Measurements from ENCODE around the gene CAPN14. TPM values are rescaled to one million over a fixed set of nuclear protein-coding genes. Genes with fewer than 3 reads are reported as not detected.

The CAPN14 gene
- total RNA-seq, 1 donor from 2014 or later: 0.27 TPM

DNA sequence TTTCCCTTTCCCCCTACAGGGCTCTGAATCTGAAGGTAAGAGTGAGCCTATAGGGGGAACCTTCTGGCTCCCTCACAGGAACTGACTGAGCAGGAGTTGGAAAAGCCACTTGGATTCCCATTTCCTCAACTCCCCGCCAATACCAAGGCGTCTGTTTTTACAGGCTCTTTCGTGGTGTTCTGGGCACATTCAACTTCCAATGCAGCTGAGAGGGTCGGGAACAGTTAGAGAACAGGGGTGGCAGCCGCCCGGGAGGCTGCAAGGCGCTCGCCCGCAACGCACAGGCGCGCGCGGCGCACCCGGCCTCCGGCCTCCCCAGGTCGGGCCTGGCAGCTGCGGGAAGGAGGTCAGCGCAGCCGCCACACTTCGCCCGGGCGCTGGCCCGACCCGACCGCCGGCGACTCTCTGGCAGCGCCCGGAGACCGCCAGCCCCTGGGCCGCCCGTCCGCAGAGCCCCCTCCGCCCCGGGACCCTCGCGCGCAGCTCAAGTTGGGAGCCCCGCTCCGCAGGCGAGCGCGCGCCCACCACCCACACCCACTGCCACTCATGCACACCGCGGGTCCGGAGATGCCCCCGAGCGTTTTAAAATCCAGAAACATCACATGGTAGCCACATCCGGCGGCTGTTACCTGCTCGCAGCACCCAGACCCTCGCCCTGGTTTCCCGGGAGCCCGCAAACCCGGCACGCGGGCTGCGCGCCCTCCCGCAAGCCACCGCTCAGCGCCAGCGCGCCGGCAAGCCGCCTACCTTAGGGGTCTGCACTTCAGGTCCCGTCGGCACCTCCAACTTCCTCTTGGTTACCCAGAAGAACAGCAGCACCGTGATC, 79.9 kb downstream of the CAPN14 start:
- Mint-ChIP-seq H3K9me3 (no peaks in the 10 kb centered on the region), H3K27me3 (ENCODE audit: low read depth) (peaks cover 53% of the 10 kb centered on the region), H3K36me3 (ENCODE audit: low read depth) (no peaks in the 10 kb centered on the region), H3K4me1 (ENCODE audit: low read depth) (peaks cover 5% of the 10 kb centered on the region), H3K27ac (no peak overlapping the region), H3K4me3 (ENCODE audit: low read depth) (peak overlapping the region; percentile 58)
- no peak for DNase-seq (ENCODE audit: low spot score)
- intact Hi-C loops (cut with micrococcal nuclease): no loop called here

DNA sequence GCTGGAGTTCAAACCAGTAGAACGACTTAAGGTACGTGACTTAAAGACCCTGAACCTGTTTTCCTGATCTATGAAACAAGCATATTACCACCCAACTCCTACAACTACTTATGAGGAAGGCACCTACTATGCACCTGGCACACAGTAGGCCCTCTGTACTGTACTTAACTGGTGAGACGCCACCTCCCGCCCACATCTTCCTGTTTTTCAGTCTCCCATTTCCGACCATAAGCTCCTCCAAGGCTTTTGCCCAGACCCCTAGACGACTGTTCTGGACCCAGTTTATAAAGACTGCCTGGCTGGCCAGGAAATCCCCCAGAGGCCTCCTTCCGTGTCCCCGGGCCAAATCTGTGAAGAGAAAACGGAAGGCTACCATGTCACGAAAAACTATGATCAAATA, 80.6 kb downstream of the CAPN14 start:
- H3K27ac Mint-ChIP-seq: no peak overlapping the region
- H3K36me3 Mint-ChIP-seq (ENCODE audit: low read depth): no peaks in the 10 kb centered on the region
- H3K4me1 Mint-ChIP-seq (ENCODE audit: low read depth): peaks cover 5% of the 10 kb centered on the region
- intact Hi-C loops (cut with micrococcal nuclease): no loop called here
- DNase-seq (ENCODE audit: low spot score): no peak
- no peaks in the 10 kb centered on the region for H3K9me3 Mint-ChIP-seq
- H3K4me3 Mint-ChIP-seq (ENCODE audit: low read depth): peak overlapping the region; percentile 40
- peaks cover 48% of the 10 kb centered on the region for H3K27me3 Mint-ChIP-seq (ENCODE audit: low read depth)

DNA sequence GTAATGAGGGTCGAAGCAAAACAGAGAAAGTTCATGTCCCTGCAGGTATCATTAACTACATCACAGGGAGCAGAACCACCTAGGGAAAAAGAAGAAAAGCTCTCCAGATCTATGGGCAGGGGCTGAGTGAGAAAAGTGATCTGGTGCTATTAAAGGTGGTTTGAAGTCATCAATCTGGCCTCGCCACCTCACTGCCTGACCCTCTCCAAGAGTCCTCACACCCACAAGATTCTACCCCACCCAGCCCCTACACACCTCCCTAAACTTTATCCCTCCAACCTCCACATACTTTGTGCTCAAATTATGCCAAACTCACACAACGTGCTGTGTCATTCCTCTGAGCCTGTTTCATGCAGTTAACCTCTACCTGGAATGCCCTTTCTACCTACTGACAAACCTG, 81.3 kb downstream of the CAPN14 start:
- no peaks in the 10 kb centered on the region for H3K9me3 Mint-ChIP-seq
- peaks cover 5% of the 10 kb centered on the region for H3K4me1 Mint-ChIP-seq (ENCODE audit: low read depth)
- no peak for DNase-seq (ENCODE audit: low spot score)
- intact Hi-C loops (cut with micrococcal nuclease): no loop called here
- peaks cover 46% of the 10 kb centered on the region for H3K27me3 Mint-ChIP-seq (ENCODE audit: low read depth)
- H3K27ac Mint-ChIP-seq: no peak overlapping the region
- H3K4me3 Mint-ChIP-seq (ENCODE audit: low read depth): no peak overlapping the region
- H3K36me3 Mint-ChIP-seq (ENCODE audit: low read depth): no peaks in the 10 kb centered on the region

DNA sequence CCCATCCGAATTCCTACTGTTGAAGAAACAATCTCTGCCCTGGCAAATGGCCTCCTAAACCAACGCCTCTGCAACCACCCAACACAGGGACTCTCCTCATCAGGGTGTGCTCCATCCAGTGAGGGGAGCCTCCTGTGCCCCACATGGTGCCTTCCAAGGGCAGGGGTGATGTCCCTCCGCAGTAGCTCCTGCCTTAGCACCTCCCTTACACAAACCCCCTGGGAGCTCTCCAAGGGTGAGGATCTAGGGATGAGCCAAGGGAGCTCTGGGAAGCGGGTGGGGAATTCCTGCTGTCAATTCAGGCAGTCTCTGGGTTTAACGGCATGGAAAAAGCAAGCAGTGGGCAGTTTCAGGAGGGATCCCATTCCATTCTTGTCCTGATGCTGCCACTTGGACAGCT, 82.8 kb downstream of the CAPN14 start:
- peaks cover 5% of the 10 kb centered on the region for H3K4me1 Mint-ChIP-seq (ENCODE audit: low read depth)
- H3K27ac Mint-ChIP-seq: no peak overlapping the region
- no peak overlapping the region for H3K4me3 Mint-ChIP-seq (ENCODE audit: low read depth)
- peaks cover 39% of the 10 kb centered on the region for H3K27me3 Mint-ChIP-seq (ENCODE audit: low read depth)
- no peaks in the 10 kb centered on the region for H3K9me3 Mint-ChIP-seq
- DNase-seq (ENCODE audit: low spot score): no peak
- intact Hi-C loops (cut with micrococcal nuclease): no loop called here
- H3K36me3 Mint-ChIP-seq (ENCODE audit: low read depth): no peaks in the 10 kb centered on the region

DNA sequence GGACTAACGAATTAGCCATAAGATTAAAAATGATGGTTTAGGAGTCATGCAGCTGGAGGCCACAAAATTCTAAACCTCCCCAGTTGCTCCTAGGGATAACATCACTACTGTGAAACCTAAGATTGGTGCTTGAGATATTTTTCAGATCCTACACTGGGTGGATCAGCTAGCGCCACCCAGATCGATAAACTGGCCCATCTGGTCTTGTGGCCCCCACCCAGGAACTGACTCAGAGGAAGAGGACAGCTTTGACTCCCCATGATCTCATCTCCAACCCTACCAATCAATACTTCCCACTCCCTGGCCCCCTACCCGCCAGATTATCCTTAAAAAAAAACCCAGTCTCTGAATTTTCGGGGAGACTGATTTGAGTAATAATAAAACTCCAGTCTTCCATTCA, 84.5 kb downstream of the CAPN14 start:
- H3K27me3 Mint-ChIP-seq (ENCODE audit: low read depth): peaks cover 34% of the 10 kb centered on the region
- intact Hi-C loops (cut with micrococcal nuclease): no loop called here
- no peak overlapping the region for H3K27ac Mint-ChIP-seq
- peaks cover 5% of the 10 kb centered on the region for H3K4me1 Mint-ChIP-seq (ENCODE audit: low read depth)
- DNase-seq (ENCODE audit: low spot score): no peak
- H3K9me3 Mint-ChIP-seq: no peaks in the 10 kb centered on the region
- no peaks in the 10 kb centered on the region for H3K36me3 Mint-ChIP-seq (ENCODE audit: low read depth)
- H3K4me3 Mint-ChIP-seq (ENCODE audit: low read depth): no peak overlapping the region

DNA sequence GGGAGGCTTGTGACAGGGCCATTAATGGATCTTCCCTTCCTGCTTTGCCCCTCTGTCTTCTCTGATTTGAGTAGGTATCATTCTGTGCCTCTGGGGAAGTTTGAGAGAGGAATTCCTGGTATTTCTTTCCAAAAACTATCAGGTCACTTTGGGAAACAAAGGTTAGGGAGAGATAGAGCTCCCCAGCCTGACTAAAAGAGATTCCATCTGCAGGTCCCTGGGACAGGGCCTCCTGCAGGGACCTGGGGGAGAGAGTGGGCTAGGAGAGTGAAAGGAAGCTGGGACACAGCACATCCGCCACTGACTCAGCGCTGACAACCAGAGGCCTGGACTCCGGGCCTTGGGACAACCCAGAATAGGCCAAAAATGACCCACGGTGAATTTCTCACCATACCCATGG, 85.4 kb downstream of the CAPN14 start:
- intact Hi-C loops (cut with micrococcal nuclease): no loop called here
- Mint-ChIP-seq H3K36me3 (ENCODE audit: low read depth) (no peaks in the 10 kb centered on the region), H3K27ac (no peak overlapping the region), H3K4me3 (ENCODE audit: low read depth) (no peak overlapping the region), H3K4me1 (ENCODE audit: low read depth) (peaks cover 3% of the 10 kb centered on the region), H3K27me3 (ENCODE audit: low read depth) (peaks cover 34% of the 10 kb centered on the region), H3K9me3 (no peaks in the 10 kb centered on the region)
- no peak for DNase-seq (ENCODE audit: low spot score)

DNA sequence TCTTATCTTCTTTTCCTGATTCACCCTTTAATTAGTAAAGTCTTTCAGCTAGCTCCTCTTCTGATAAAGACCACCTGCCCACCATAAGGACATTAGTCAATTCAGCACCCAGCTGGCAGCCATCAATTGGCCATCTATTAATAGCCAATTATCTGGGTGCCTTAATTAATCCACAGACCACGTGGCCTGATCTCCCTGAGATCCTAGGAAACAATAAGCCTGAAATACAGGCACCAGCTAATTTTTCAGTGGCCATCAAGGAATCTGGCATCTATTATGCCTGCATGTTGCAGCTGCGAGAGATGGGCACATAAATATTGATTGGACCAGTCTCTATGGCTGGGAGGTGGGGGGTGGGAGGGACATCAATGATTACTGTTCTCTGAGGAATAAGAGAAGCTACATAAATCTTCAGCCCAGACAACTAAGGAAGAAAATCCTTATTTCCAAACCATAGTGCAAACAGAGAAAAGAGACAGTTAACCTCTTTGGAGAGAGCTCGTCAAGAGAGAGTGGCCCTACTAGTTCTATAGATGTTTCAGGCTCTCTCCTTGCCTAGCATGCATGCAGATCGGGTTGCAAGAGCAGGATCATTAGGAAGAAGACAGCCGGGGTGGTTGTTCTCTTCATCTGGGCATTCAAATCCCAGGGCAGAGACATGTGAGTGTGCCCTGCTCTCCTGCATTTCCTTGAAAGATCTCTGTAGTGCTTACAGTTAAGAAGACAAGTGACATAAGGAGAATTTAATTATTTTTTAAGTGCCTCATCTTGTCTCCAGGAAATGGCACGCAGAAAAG, 87.7 kb downstream of the CAPN14 start:
- Mint-ChIP-seq H3K27ac (no peak overlapping the region), H3K36me3 (ENCODE audit: low read depth) (no peaks in the 10 kb centered on the region), H3K4me1 (ENCODE audit: low read depth) (no peaks in the 10 kb centered on the region), H3K9me3 (no peaks in the 10 kb centered on the region), H3K4me3 (ENCODE audit: low read depth) (no peak overlapping the region), H3K27me3 (ENCODE audit: low read depth) (peaks cover 15% of the 10 kb centered on the region)
- DNase-seq (ENCODE audit: low spot score): no peak
- intact Hi-C loops (cut with micrococcal nuclease): no loop called here

DNA sequence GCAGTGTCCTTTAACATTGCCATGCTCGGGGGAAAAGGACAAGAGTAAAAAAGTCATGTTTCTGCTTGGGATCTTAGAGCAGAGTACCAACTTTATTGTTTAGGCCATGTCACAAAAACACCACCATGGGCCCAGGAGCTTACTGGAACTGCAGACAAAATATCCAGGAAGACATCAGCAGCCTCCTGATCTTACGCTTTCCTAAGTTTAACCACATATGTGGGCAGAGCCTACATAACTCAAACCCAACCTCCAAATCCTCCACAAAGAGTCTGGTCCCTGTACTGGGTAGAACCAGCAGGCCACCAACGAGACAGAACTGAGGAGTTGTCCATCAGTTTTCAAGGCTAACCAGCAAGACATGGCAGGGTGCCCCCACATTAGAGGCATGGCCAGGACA, 89.4 kb downstream of the CAPN14 start:
- Mint-ChIP-seq H3K27ac (no peak overlapping the region), H3K36me3 (ENCODE audit: low read depth) (no peaks in the 10 kb centered on the region), H3K4me3 (ENCODE audit: low read depth) (no peak overlapping the region), H3K27me3 (ENCODE audit: low read depth) (peaks cover 10% of the 10 kb centered on the region), H3K4me1 (ENCODE audit: low read depth) (no peaks in the 10 kb centered on the region), H3K9me3 (no peaks in the 10 kb centered on the region)
- intact Hi-C loops (cut with micrococcal nuclease): no loop called here
- DNase-seq (ENCODE audit: low spot score): no peak

DNA sequence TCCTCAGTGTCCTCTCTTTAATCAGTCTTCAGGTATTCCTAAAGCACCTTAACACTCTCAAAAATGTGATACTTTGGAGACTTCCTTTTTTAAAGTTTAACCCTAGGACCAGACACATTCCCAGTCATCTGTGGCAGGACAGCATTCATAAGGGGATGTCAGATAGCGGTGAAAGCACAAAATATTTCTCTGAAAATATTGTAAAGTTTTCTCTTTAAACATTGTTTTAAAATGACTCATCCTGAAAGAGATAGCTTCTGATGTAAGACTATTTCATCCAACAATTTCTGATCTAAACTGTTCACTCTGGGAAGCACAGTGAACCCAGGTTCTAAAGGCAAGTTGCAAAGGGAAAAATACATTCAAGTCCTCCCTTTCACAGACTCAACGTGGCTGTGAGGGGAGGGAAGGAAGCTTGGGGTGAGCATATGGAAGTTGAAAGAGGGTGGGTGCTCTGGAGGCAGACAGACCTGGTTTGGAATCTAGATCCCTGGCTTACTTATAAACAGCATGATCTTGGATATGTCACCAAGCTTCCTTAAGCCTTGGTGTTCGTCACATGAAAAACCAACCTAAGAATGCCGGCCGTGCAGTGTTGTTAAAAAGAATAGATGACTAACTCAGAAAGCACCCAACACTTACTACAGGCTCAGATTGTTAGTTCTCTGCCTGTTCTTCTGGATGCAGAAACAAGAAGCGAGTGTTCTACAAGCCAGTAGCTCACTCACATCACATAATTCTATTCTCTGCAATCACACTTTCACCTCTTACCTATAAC, 91.2 kb downstream of the CAPN14 start:
- Mint-ChIP-seq H3K27ac (no peak overlapping the region), H3K4me3 (ENCODE audit: low read depth) (no peak overlapping the region), H3K4me1 (ENCODE audit: low read depth) (no peaks in the 10 kb centered on the region), H3K36me3 (ENCODE audit: low read depth) (no peaks in the 10 kb centered on the region), H3K27me3 (ENCODE audit: low read depth) (peaks cover 10% of the 10 kb centered on the region), H3K9me3 (no peaks in the 10 kb centered on the region)
- DNase-seq (ENCODE audit: low spot score): no peak
- intact Hi-C loops (cut with micrococcal nuclease): no loop called here

DNA sequence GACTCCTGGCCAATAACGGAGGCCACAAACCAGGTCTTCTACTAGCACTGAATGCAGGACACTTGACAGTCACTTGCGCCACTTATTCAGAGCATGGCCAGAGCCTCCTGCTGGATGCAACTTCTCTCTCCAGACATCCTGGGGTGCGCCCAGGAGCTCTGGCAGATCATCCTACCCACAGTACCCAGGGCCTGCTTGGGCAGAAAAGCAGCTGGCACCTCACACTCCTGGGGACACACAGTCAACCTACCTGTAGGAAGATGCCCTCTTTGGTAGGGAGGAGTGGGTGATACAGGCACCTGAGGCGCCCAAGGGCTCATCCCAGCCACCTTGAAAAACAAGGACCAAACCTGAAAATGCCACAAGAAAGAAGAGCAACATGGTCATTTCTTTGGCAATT, 92.4 kb downstream of the CAPN14 start:
- H3K4me3 Mint-ChIP-seq (ENCODE audit: low read depth): no peak overlapping the region
- intact Hi-C loops (cut with micrococcal nuclease): no loop called here
- H3K27ac Mint-ChIP-seq: no peak overlapping the region
- peaks cover 10% of the 10 kb centered on the region for H3K27me3 Mint-ChIP-seq (ENCODE audit: low read depth)
- DNase-seq (ENCODE audit: low spot score): no peak
- H3K36me3 Mint-ChIP-seq (ENCODE audit: low read depth): no peaks in the 10 kb centered on the region
- no peaks in the 10 kb centered on the region for H3K9me3 Mint-ChIP-seq
- no peaks in the 10 kb centered on the region for H3K4me1 Mint-ChIP-seq (ENCODE audit: low read depth)
